DOHH2 (cell line): ENCODE measurements around the gene COX19.

ENCODE experiments used
- H3F3A ChIP-seq: fragments of 200-600 bp; sonication (generic), shearing (Covaris generic); 2 replicates; pipeline ENCODE4 v1.6.0; 2016; ENCODE audit warnings: antibody characterized with exemption, mild to moderate bottlenecking; ENCODE audit not compliant: control insufficient read depth, insufficient read depth
- H3K27ac ChIP-seq: fragments of 200-600 bp; sonication (generic); 2 replicates; pipeline ENCODE4 v1.5.1; 2014; ENCODE audit warnings: low read depth, mild to moderate bottlenecking, low read length, moderate library complexity
- H3K27me3 ChIP-seq: fragments of 200-600 bp; sonication (generic); 2 replicates; pipeline ENCODE4 v1.6.1; 2014; ENCODE audit warnings: mild to moderate bottlenecking, low read length, mixed read lengths; ENCODE audit not compliant: control insufficient read depth
- H3K36me3 ChIP-seq: fragments of 200-600 bp; sonication (generic); 2 replicates; pipeline ENCODE4 v1.6.1; 2014; ENCODE audit warnings: mild to moderate bottlenecking, low read length, moderate library complexity, mixed read lengths; ENCODE audit not compliant: control insufficient read depth
- H3K4me1 ChIP-seq: fragments of 200-600 bp; sonication (generic); 2 replicates; pipeline ENCODE4 v1.6.1; 2014; ENCODE audit warnings: mild to moderate bottlenecking, low read length, mixed read lengths; ENCODE audit not compliant: control insufficient read depth
- H3K4me2 ChIP-seq: fragments of 200-600 bp; sonication (generic); 2 replicates; pipeline ENCODE4 v1.6.0; 2014; ENCODE audit warnings: mild to moderate bottlenecking, low read length, moderate library complexity
- H3K4me3 ChIP-seq: fragments of 200-600 bp; sonication (generic); 2 replicates; pipeline ENCODE4 v1.5.1; 2014; ENCODE audit warnings: mild to moderate bottlenecking, low read length, mixed read lengths
- H3K79me2 ChIP-seq: fragments of 200-600 bp; sonication (generic); 2 replicates; pipeline ENCODE4 v1.6.1; 2014; ENCODE audit warnings: mild to moderate bottlenecking, low read length, mixed read lengths; ENCODE audit not compliant: control insufficient read depth
- H3K9me2 ChIP-seq: fragments of 200-600 bp; sonication (generic); replicated peaks from 2 replicates; pipeline ENCODE4 v1.6.1; 2014; ENCODE audit warnings: mild to moderate bottlenecking, low read length, mixed read lengths; ENCODE audit not compliant: control insufficient read depth
- H3K9me3 ChIP-seq: fragments of 200-600 bp; sonication (generic); 2 replicates; pipeline ENCODE4 v1.6.1; 2014; ENCODE audit warnings: antibody characterized with exemption, low read length, mixed read lengths; ENCODE audit not compliant: control insufficient read depth, insufficient read depth
- H4K20me1 ChIP-seq: fragments of 200-600 bp; sonication (generic); 2 replicates; pipeline ENCODE4 v1.6.0; 2014; ENCODE audit warnings: low read depth, mild to moderate bottlenecking, antibody characterized with exemption, low read length, moderate library complexity; ENCODE audit not compliant: control insufficient read depth, insufficient read depth
- CTCF ChIP-seq: fragments of 200-600 bp; sonication (generic); IDR thresholded peaks from one replicate; pipeline ENCODE4 v1.5.1; 2014; ENCODE audit warnings: antibody characterized with exemption, mild to moderate bottlenecking, low read depth, low read length; ENCODE audit not compliant: poor library complexity, severe bottlenecking
- EZH2phosphoT487 ChIP-seq: fragments of 200-600 bp; sonication (generic); IDR thresholded peaks from 2 replicates; pipeline ENCODE4 v1.6.1; 2017; ENCODE audit warnings: borderline replicate concordance, mild to moderate bottlenecking, antibody characterized with exemption, low read length, moderate library complexity, mixed read lengths

The COX19 gene

GRCh38 chr7:918441-919113 is 56.8 kb downstream of the COX19 start:
- no peaks in the 10 kb centered on the region for H3K36me3 ChIP-seq
- H3K4me3 ChIP-seq, result no peak overlapping the region
- no peaks in the 10 kb centered on the region; the same call in 1 of the 2 replicates for H3F3A ChIP-seq
- no peak overlapping the region for H3K4me2 ChIP-seq
- H3K27ac ChIP-seq, result no peak overlapping the region
- no peaks in the 10 kb centered on the region for H3K79me2 ChIP-seq
- peaks cover 37% of the 10 kb centered on the region for H3K27me3 ChIP-seq
- H3K9me2 ChIP-seq, result no peaks in the 10 kb centered on the region
- peaks cover 14% of the 10 kb centered on the region for H3K4me1 ChIP-seq
- H4K20me1 ChIP-seq, result no peaks in the 10 kb centered on the region
- H3K9me3 ChIP-seq, result no peaks in the 10 kb centered on the region
- TF ChIP-seq EZH2phosphoT487 (no peak), CTCF (no peak)

GRCh38 chr7:918118-918425 is 57.3 kb downstream of the COX19 start:
- no peaks in the 10 kb centered on the region for H3K79me2 ChIP-seq
- no peak overlapping the region for H3K27ac ChIP-seq
- H3K36me3 ChIP-seq, result no peaks in the 10 kb centered on the region
- H3K9me2 ChIP-seq, result no peaks in the 10 kb centered on the region
- no peak overlapping the region for H3K4me2 ChIP-seq
- no peak for TF ChIP-seq CTCF
- TF ChIP-seq EZH2phosphoT487, result no peak
- H3K9me3 ChIP-seq, result no peaks in the 10 kb centered on the region
- no peaks in the 10 kb centered on the region for H3F3A ChIP-seq
- peaks cover 35% of the 10 kb centered on the region for H3K27me3 ChIP-seq
- H3K4me1 ChIP-seq, result peaks cover 9% of the 10 kb centered on the region
- no peak overlapping the region for H3K4me3 ChIP-seq
- H4K20me1 ChIP-seq, result no peaks in the 10 kb centered on the region

GRCh38 chr7:917255-918117 is 57.9 kb downstream of the COX19 start:
- H3K4me3 ChIP-seq, result no peak overlapping the region
- no peaks in the 10 kb centered on the region for H3K9me2 ChIP-seq
- no peaks in the 10 kb centered on the region for H3K36me3 ChIP-seq
- H3K4me2 ChIP-seq, result no peak overlapping the region
- H3K27ac ChIP-seq, result no peak overlapping the region
- H3F3A ChIP-seq, result no peaks in the 10 kb centered on the region
- 0 out of 2 replicates have a peak, but pooled peaks cover under 1% of the 10 kb centered on the region for H4K20me1 ChIP-seq
- no peaks in the 10 kb centered on the region for H3K79me2 ChIP-seq
- H3K27me3 ChIP-seq, result peaks cover 30% of the 10 kb centered on the region
- TF ChIP-seq EZH2phosphoT487 (no peak), CTCF (no peak)
- no peaks in the 10 kb centered on the region for H3K9me3 ChIP-seq
- peaks cover 9% of the 10 kb centered on the region for H3K4me1 ChIP-seq
